ENCODE data around the gene ATP8B1.
A peak's percentile ranks its signal among the peaks of the same experiment; 100 is the strongest.

Gene ATP8B1

DNA sequence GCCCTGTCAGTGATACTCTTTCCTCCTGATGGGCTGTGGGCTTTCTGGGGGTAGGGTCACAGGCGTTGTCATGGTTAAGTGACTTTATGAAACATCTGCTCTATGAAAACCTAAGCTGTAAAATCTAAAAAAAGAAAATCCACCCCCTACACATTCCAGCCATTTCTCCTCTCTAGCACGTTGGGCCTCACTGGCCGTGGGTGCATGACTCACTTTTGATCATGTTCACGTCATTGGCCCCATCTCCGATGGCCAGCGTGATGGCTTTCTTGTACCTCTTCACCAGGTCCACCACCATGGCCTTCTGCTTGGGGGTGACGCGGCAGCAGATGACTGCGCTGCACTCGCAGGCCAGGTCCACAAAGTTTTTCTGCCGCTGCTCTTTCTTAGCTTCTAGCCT, 142.2 kb downstream of the ATP8B1 start:
- peak; percentile 66 for DNase-seq (ENCODE audit: low read depth)
- H3K4me3 ChIP-seq (ENCODE audit: control insufficient read depth, low read depth, low read length) = no peak overlapping the region
- TF ChIP-seq, protein P1, sequence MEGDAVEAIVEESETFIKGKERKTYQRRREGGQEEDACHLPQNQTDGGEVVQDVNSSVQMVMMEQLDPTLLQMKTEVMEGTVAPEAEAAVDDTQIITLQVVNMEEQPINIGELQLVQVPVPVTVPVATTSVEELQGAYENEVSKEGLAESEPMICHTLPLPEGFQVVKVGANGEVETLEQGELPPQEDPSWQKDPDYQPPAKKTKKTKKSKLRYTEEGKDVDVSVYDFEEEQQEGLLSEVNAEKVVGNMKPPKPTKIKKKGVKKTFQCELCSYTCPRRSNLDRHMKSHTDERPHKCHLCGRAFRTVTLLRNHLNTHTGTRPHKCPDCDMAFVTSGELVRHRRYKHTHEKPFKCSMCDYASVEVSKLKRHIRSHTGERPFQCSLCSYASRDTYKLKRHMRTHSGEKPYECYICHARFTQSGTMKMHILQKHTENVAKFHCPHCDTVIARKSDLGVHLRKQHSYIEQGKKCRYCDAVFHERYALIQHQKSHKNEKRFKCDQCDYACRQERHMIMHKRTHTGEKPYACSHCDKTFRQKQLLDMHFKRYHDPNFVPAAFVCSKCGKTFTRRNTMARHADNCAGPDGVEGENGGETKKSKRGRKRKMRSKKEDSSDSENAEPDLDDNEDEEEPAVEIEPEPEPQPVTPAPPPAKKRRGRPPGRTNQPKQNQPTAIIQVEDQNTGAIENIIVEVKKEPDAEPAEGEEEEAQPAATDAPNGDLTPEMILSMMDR (conservative IDR thresholded peaks at IDR 0.05; ENCODE audit: control insufficient read depth, insufficient read depth, low read depth, low read length) = no peak

DNA sequence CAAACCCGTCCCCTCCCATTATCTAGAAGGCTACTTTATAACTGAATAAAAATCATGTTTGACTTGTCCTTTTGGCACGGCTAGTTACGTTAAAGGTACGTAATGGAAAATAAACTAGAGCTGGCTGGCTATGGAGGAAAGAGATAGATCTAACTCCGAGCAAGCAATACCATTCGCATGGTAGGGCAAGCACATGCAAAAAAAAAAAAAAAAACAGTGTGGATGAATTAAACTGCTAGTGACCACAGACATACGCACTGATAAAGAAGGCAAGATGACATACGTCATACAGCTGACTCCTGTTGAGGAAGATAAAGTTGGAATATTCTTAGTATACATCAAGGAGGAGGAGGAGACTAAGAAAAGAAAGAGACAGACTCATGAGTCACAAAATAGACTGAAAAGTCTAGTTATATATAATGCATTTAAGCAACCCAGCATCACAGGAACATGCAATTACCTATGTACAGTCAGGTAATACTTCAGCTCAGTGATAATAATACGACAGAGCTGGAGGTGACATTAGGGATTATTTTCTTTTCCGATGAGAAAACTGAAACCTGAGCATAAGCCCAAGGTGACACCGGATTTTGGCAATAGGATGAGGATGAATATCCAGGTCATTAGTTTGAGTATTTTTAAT, 143.5 kb downstream of the ATP8B1 start:
- peak; percentile 30 for DNase-seq (ENCODE audit: low read depth)
- H3K4me3 ChIP-seq (ENCODE audit: control insufficient read depth, low read depth, low read length) = no peak overlapping the region
- TF ChIP-seq, protein P1 (conservative IDR thresholded peaks at IDR 0.05; ENCODE audit: control insufficient read depth, insufficient read depth, low read depth, low read length) = no peak

DNA sequence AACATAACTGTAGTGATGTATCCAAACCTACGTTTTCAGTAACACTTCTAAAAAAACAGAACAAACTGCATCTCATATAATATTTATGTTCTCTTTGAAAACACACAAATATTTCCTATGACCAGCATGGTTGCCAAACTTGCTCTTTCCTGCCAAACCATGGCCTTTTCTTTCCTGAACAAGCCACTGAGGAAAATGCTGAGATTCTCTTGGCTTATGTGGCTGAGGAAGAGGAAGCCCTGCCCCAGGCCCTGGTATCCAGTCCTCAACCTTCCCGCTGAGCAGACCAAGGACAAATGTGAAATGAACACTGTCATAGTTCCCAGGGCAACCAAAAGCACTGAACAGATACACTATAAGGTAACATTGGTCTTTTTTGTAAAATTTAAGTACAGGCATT, 145.6 kb downstream of the ATP8B1 start:
- DNase-seq (ENCODE audit: low read depth) = peak; percentile 30
- H3K4me3 ChIP-seq (ENCODE audit: control insufficient read depth, low read depth, low read length) = no peak overlapping the region
- TF ChIP-seq, protein P1 (conservative IDR thresholded peaks at IDR 0.05; ENCODE audit: control insufficient read depth, insufficient read depth, low read depth, low read length) = no peak

- no peak for DNase-seq (ENCODE audit: low read depth)
- TF ChIP-seq, protein P1 (conservative IDR thresholded peaks at IDR 0.05; ENCODE audit: control insufficient read depth, insufficient read depth, low read depth, low read length) = no peak
- no peak overlapping the region for H3K4me3 ChIP-seq (ENCODE audit: control insufficient read depth, low read depth, low read length)
These were observed 147.4 kb downstream of the ATP8B1 start for GRCh38 chr18:57655740-57656139.

- DNase-seq (ENCODE audit: low read depth) = no peak
- TF ChIP-seq, protein P1 (conservative IDR thresholded peaks at IDR 0.05; ENCODE audit: control insufficient read depth, insufficient read depth, low read depth, low read length) = no peak
- no peak overlapping the region for H3K4me3 ChIP-seq (ENCODE audit: control insufficient read depth, low read depth, low read length)
These were observed 151.2 kb downstream of the ATP8B1 start for GRCh38 chr18:57651914-57652313.

DNA sequence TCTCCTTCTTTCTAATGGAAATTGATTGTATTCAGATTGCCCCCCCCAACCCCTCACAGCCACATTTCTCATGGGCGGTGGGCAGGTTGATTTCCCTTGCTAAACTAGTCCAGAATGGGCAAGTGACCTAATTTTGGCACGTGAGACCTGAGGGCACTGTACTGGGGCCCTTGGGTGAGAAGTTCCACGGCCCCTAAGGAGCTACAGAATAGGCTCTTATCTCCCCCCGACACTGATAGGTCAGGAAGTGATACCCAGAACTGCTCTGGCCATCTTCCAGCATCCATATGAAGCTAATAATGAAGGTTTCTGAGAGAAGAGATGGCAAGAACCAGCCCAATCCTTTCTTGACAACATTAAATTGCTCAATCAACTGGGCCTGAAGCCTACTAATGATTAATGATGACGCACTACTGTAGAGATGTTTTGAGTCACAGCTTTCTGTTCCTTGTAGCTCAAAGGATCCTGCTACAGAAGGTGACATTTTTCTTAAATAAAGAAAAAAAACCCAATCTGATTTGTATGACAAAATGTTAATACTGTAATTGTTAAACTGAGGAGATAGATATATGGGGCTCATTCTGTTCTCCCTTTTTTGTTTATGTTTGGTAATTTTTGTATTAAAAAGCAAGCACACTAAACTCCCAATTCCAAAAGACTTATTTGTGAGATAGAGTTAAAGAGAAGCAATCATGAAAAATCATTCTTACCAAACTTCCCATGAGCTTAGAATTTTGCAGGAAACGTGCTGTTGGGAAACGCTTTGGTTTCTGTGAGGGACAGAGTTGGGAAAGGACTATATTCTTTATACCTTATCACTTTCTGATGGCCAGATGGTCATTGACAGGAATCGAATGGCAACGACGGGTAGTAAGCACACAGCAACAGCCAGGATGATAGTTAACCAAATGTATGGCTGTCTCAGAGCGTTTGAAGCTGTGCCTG, 153.3 kb downstream of the ATP8B1 start:
- TF ChIP-seq, protein P1 (conservative IDR thresholded peaks at IDR 0.05; ENCODE audit: control insufficient read depth, insufficient read depth, low read depth, low read length) = no peak
- H3K4me3 ChIP-seq (ENCODE audit: control insufficient read depth, low read depth, low read length) = no peak overlapping the region
- peak; percentile 97 for DNase-seq (ENCODE audit: low read depth)

All from fibroblast of mammary gland (primary cell).